Adrenal gland (tissue), 5 donors: Measurements from ENCODE around the gene RNF6.

Experiments used
- CTCF ChIP-seq, 6 experiments: fragments of 450-650 bp in 4 of 6; fragments of 200-600 bp in 2 of 6; sonication (generic) in 1 of 6; IDR thresholded peaks; 1 replicate in 5 of 6; 2 replicates in 1 of 6; pipeline versions ENCODE4 v1.5.1 to v1.8.0; 2016 to 2021; ENCODE audit warnings: antibody characterized with exemption in 6 of 6, mild to moderate bottlenecking in 2 of 6, moderate library complexity in 1 of 6
- POLR2A ChIP-seq, 2 donors: fragments of 450-650 bp; IDR thresholded peaks; one replicate each; pipeline ENCODE4 v1.6.1; 2017; ENCODE audit warnings: antibody characterized with exemption in 2 of 2, mild to moderate bottlenecking in 2 of 2, moderate library complexity in 1 of 2
- donor health status: DM: no; HTN: no; CAD: no.

GRCh38 chr13:26220575-26220974 lies 1.5 kb downstream of the RNF6 start:
- TF ChIP-seq POLR2A (IDR thresholded peaks at IDR 0.05) = peak in 1 of 2 donors; percentile 47
- no peak for TF ChIP-seq CTCF (IDR thresholded peaks at IDR 0.05)
